Measurements from ENCODE around the gene HUWE1.
"Not testable (repeated sequence)": the region's sequence is repeated elsewhere in the genome, so short reads cannot be mapped to it uniquely, and the experiment has no call there.

Gene HUWE1

GRCh38 chrX:53531255-53531966 is 155.1 kb downstream of the HUWE1 start:
- not testable (repeated sequence) for DNase-seq (ENCODE audit: low spot score)

GRCh38 chrX:53526999-53527398 is 159.5 kb downstream of the HUWE1 start:
- DNase-seq (ENCODE audit: low spot score), result no peak

GRCh38 chrX:53511322-53511721 is 175.2 kb downstream of the HUWE1 start:
- no peak for DNase-seq (ENCODE audit: low spot score)

GRCh38 chrX:53504035-53504434 is 182.5 kb downstream of the HUWE1 start:
- not testable (repeated sequence) for DNase-seq (ENCODE audit: low spot score)

- DNase-seq (ENCODE audit: low spot score), result no peak
Measured at GRCh38 chrX:53494436-53494835, 192.1 kb downstream of the HUWE1 start.

- DNase-seq (ENCODE audit: low spot score), result no peak
Measured at GRCh38 chrX:53486285-53486684, 200.2 kb downstream of the HUWE1 start.

GRCh38 chrX:53483838-53484405 is 202.6 kb downstream of the HUWE1 start:
- no peak for DNase-seq (ENCODE audit: low spot score)

GRCh38 chrX:53483416-53483815 is 203.1 kb downstream of the HUWE1 start:
- DNase-seq (ENCODE audit: low spot score), result no peak

Measured in SW480 (cell line).